Measurements from ENCODE around the gene BCAS4. TPM values are rescaled to one million over a fixed set of nuclear protein-coding genes. Genes with fewer than 3 reads are reported as not detected.

The BCAS4 gene
- total and polyA plus RNA-seq, 8 donors: 2.9 to 8.2 (median 6.8) TPM

GRCh38 chr20:50786703-50787102 is 8.2 kb upstream of the BCAS4 start:
- no peaks in the 10 kb centered on the region for H3K27me3 ChIP-seq
- no peaks in the 10 kb centered on the region for H3K9me3 ChIP-seq
- intact Hi-C loops (cut with DNase I): no loop called here
- H3K36me3 ChIP-seq: no peaks in the 10 kb centered on the region
- H3K4me3 ChIP-seq: no peak overlapping the region
- no peak overlapping the region for H3K27ac ChIP-seq
- DNase-seq (no peak), ATAC-seq (no peak)
- peaks cover 10 to 18% of the 10 kb centered on the region in 2 donors for H3K4me1 ChIP-seq
- TF ChIP-seq, protein P1, sequence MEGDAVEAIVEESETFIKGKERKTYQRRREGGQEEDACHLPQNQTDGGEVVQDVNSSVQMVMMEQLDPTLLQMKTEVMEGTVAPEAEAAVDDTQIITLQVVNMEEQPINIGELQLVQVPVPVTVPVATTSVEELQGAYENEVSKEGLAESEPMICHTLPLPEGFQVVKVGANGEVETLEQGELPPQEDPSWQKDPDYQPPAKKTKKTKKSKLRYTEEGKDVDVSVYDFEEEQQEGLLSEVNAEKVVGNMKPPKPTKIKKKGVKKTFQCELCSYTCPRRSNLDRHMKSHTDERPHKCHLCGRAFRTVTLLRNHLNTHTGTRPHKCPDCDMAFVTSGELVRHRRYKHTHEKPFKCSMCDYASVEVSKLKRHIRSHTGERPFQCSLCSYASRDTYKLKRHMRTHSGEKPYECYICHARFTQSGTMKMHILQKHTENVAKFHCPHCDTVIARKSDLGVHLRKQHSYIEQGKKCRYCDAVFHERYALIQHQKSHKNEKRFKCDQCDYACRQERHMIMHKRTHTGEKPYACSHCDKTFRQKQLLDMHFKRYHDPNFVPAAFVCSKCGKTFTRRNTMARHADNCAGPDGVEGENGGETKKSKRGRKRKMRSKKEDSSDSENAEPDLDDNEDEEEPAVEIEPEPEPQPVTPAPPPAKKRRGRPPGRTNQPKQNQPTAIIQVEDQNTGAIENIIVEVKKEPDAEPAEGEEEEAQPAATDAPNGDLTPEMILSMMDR (IDR thresholded peaks at IDR 0.05): no peak

GRCh38 chr20:50787181-50787580 is 7.7 kb upstream of the BCAS4 start:
- no peak overlapping the region for H3K4me3 ChIP-seq
- no peaks in the 10 kb centered on the region for H3K9me3 ChIP-seq
- intact Hi-C loops (cut with DNase I): no loop called here
- peaks cover 10 to 18% of the 10 kb centered on the region in 2 donors for H3K4me1 ChIP-seq
- no peaks in the 10 kb centered on the region for H3K27me3 ChIP-seq
- TF ChIP-seq, protein P1 (IDR thresholded peaks at IDR 0.05): no peak
- DNase-seq: no peak
- H3K36me3 ChIP-seq: no peaks in the 10 kb centered on the region
- H3K27ac ChIP-seq: no peak overlapping the region
- ATAC-seq: no peak

GRCh38 chr20:50788045-50788991 is 6.5 kb upstream of the BCAS4 start:
- Histone ChIP-seq H3K36me3 (no peaks in the 10 kb centered on the region), H3K4me1 (peaks cover 10 to 18% of the 10 kb centered on the region in 2 donors), H3K27ac (no peak overlapping the region), H3K27me3 (peaks cover 0 to 2% of the 10 kb centered on the region in 2 donors), H3K4me3 (no peak overlapping the region), H3K9me3 (no peaks in the 10 kb centered on the region)
- peak; percentile 32 for ATAC-seq
- intact Hi-C loops (cut with DNase I): no loop called here
- no peak for DNase-seq
- TF ChIP-seq, protein P1 (IDR thresholded peaks at IDR 0.05): peak in 1 of 2 donors; percentile 21

DNA sequence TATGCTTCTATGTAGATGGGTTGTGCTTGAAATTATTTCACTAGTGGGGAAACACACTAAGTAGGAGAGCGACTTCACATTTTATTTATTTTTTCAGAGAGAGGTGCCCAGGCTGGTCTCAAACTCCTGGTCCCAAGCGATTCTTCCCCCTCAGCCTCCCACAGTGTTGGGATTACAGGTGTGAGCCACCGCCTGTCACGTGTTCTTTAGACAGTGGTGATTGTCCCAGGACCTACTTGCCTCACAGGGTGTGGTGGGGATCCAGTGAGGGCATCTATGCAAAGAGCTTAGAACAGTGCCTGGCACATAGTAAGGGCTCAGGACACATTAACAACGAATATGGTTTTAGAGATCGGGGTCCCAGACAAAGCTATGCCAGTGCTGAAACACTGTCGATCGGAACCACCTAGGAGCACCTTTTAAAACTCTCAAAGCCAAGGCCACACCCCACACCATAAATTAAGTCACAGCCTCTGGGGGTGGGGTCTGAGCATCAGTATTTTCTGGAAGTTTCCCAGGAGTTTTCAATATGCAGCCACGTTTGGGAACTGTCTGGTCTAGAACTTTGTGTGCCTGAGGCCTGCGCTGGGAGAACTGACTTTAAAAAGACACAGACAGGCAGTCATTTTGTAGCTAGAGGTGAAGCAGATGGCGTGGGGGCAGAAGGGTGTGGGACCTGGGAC is 4.8 kb upstream of the BCAS4 start:
- DNase-seq: no peak
- no peaks in the 10 kb centered on the region for H3K9me3 ChIP-seq
- no peaks in the 10 kb centered on the region for H3K36me3 ChIP-seq
- H3K4me3 ChIP-seq: no peak overlapping the region
- TF ChIP-seq, protein P1 (IDR thresholded peaks at IDR 0.05): no peak
- H3K4me1 ChIP-seq: peaks cover 15 to 29% of the 10 kb centered on the region in 2 donors
- intact Hi-C loops (cut with DNase I): loop anchor here in 1 of 2 donors (10.0 kb wide), 1 partner anchor 135 kb away; no protein-coding TSS in a partner anchor
- peak overlapping the region; percentile 74 to 75 for H3K27ac ChIP-seq
- ATAC-seq: no peak
- H3K27me3 ChIP-seq: peaks cover 0 to 20% of the 10 kb centered on the region in 2 donors
